Keratinocyte (primary cell): ENCODE data around the gene CDH9. TPM values are rescaled to one million over a fixed set of nuclear protein-coding genes. Genes with fewer than 3 reads are reported as not detected.

Experiments used
- DNase-seq: peaks from one replicate; pipeline ENCODE4 v3.0.0-alpha.2; 2011; ENCODE audit warnings: low read depth, missing footprints, low spot score
- FAIRE-seq: peaks from 2 replicates; lab custom pipeline; 2011; peaks lifted over from hg19 to GRCh38; lab: Jason Lieb, UNC
- H2AFZ ChIP-seq: 2 replicates; pipeline ENCODE4 v1.6.0; 2012; ENCODE audit warnings: low read length, control low read depth, inconsistent platforms; ENCODE audit not compliant: control insufficient read depth
- H3K27ac ChIP-seq: 2 replicates; pipeline ENCODE4 v1.5.1; 2011; ENCODE audit warnings: low read length; ENCODE audit not compliant: control insufficient read depth, insufficient read depth
- H3K27me3 ChIP-seq: 3 replicates; pipeline ENCODE4 v1.6.0; 2011; ENCODE audit warnings: low read length; ENCODE audit not compliant: control insufficient read depth, insufficient read depth; ENCODE audit errors: extremely low read depth
- H3K36me3 ChIP-seq, 2 experiments: 2 replicates in 1 of 2; 3 replicates in 1 of 2; pipeline ENCODE4 v1.5.1; 2011; ENCODE audit warnings: low read length in 2 of 2, mild to moderate bottlenecking in 1 of 2; ENCODE audit not compliant: control insufficient read depth in 2 of 2, insufficient read depth in 2 of 2; ENCODE audit errors: extremely low read depth in 1 of 2
- H3K4me1 ChIP-seq: 3 replicates; pipeline ENCODE4 v1.5.1; 2011; ENCODE audit warnings: low read length; ENCODE audit not compliant: control insufficient read depth, insufficient read depth; ENCODE audit errors: extremely low read depth
- H3K4me2 ChIP-seq: 3 replicates; pipeline ENCODE4 v1.6.0; 2011; ENCODE audit warnings: low read depth, low read length; ENCODE audit not compliant: control insufficient read depth, insufficient read depth; ENCODE audit errors: extremely low read depth
- H3K4me3 ChIP-seq, 3 experiments: fragments of 200-600 bp in 1 of 3; sonication (generic) in 1 of 3; 2 replicates in 2 of 3; 3 replicates in 1 of 3; pipeline ENCODE4 v1.5.1; 2011 to 2016; ENCODE audit warnings: low read length in 3 of 3, mild to moderate bottlenecking in 3 of 3, control low read depth in 2 of 3, inconsistent platforms in 1 of 3, low read depth in 1 of 3, mixed read lengths in 1 of 3, mixed run types in 1 of 3, moderate library complexity in 1 of 3; ENCODE audit not compliant: control insufficient read depth in 2 of 3, insufficient read depth in 2 of 3; ENCODE audit errors: extremely low read depth in 1 of 3
- H3K79me2 ChIP-seq: 2 replicates; pipeline ENCODE4 v1.6.0; 2012; ENCODE audit warnings: low read length; ENCODE audit not compliant: control insufficient read depth, insufficient read depth
- H3K9ac ChIP-seq: 3 replicates; pipeline ENCODE4 v1.6.0; 2011; ENCODE audit warnings: low read length; ENCODE audit not compliant: control insufficient read depth, insufficient read depth; ENCODE audit errors: extremely low read depth
- H3K9me1 ChIP-seq: 3 replicates; pipeline ENCODE4 v1.6.0; 2011; ENCODE audit warnings: low read length; ENCODE audit not compliant: control insufficient read depth, insufficient read depth; ENCODE audit errors: extremely low read depth
- H3K9me3 ChIP-seq: 2 replicates; pipeline ENCODE4 v1.5.1; 2012; ENCODE audit warnings: low read depth, low read length; ENCODE audit not compliant: control insufficient read depth
- H4K20me1 ChIP-seq: 3 replicates; pipeline ENCODE4 v1.6.0; 2011; ENCODE audit warnings: low read length; ENCODE audit not compliant: control insufficient read depth, insufficient read depth; ENCODE audit errors: extremely low read depth
- EZH2 ChIP-seq: IDR thresholded peaks from one replicate; pipeline ENCODE4 v1.6.1; 2012; ENCODE audit warnings: inconsistent platforms, mild to moderate bottlenecking, low read length, moderate library complexity
- dilution Hi-C: fragments of 300-500 bp; cut with MboI; formaldehyde crosslinking; loops from one replicate; pipeline ENCODE4 v1.7.0; 2020; ENCODE audit warnings: low sequenced_read_pairs; ENCODE audit not compliant: extremely low pct_ligation_motif_present
- polyA plus RNA-seq, 5 experiments: library from polyadenylated mRNA; depleted of rRNA in 3 of 5; stranded (reverse) in 3 of 5; stranded (forward) in 1 of 5; unstranded in 1 of 5; fragments of >200 nt; gene quantifications; 1 replicate in 1 of 5; 2 replicates in 3 of 5; 3 replicates in 1 of 5; pipeline versions ENCODE4 v1.2.1 to v1.2.3, GENCODE V29; 2011 to 2012; ENCODE audit warnings: missing spikeins in 2 of 5, low read depth in 1 of 5, low replicate concordance in 1 of 5
- TF ChIP-seq, protein P1 (sequence below), 3 experiments: IDR thresholded peaks in 1 of 3; conservative IDR thresholded peaks in 1 of 3; optimal IDR thresholded peaks in 1 of 3; 2 replicates in 2 of 3; 3 replicates in 1 of 3; pipeline versions ENCODE3 to v1.5.1; 2011; ENCODE audit warnings: low read length in 3 of 3, mild to moderate bottlenecking in 3 of 3, moderate library complexity in 2 of 3, control low read depth in 1 of 3, inconsistent platforms in 1 of 3; ENCODE audit not compliant: insufficient read depth in 2 of 3; ENCODE audit errors: extremely low read depth in 1 of 3

Gene CDH9
- polyA plus RNA-seq, 1 donor (not counting 4 experiments of a cell fraction or from before 2014, with no cell fraction given): not detected

DNA sequence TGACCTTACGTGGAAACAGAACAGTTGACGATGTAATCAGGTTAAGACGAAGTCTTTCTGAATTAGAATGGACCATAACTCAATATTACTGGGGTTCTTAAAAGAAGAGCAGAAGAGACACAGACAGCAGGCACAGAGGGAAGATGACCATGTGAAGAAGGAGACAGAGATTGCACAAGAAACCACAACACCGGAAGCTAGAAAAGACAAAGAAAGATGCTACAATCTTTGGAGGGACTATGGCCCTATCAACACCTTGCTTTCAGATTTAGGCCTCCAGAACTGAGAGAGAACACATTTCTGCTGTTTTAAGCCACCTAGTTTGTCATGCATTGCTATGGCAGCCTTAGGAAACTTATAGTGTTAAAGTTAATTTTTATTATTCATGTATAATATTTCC lies 27.1 kb downstream of the CDH9 start:
- no peaks in the 10 kb centered on the region for H3K36me3 ChIP-seq
- TF ChIP-seq EZH2: no peak
- TF ChIP-seq, protein P1, sequence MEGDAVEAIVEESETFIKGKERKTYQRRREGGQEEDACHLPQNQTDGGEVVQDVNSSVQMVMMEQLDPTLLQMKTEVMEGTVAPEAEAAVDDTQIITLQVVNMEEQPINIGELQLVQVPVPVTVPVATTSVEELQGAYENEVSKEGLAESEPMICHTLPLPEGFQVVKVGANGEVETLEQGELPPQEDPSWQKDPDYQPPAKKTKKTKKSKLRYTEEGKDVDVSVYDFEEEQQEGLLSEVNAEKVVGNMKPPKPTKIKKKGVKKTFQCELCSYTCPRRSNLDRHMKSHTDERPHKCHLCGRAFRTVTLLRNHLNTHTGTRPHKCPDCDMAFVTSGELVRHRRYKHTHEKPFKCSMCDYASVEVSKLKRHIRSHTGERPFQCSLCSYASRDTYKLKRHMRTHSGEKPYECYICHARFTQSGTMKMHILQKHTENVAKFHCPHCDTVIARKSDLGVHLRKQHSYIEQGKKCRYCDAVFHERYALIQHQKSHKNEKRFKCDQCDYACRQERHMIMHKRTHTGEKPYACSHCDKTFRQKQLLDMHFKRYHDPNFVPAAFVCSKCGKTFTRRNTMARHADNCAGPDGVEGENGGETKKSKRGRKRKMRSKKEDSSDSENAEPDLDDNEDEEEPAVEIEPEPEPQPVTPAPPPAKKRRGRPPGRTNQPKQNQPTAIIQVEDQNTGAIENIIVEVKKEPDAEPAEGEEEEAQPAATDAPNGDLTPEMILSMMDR (optimal IDR thresholded peaks at IDR 0.05 in 1 of 3, IDR thresholded peaks at IDR 0.05 in 1 of 3, conservative IDR thresholded peaks at IDR 0.05 in 1 of 3; ENCODE audit: extremely low read depth in 1 of 3, insufficient read depth in 2 of 3, low read length in 3 of 3): no peak
- dilution Hi-C loops: no loop called here
- DNase-seq: no peak
- H3K4me3 ChIP-seq: no peak overlapping the region
- H3K27ac ChIP-seq: no peak overlapping the region
- H3K27me3 ChIP-seq: no peaks in the 10 kb centered on the region
- no peak overlapping the region for H3K4me2 ChIP-seq
- H3K9ac ChIP-seq: no peak overlapping the region
- no peaks in the 10 kb centered on the region for H3K9me1 ChIP-seq
- H3K79me2 ChIP-seq: no peaks in the 10 kb centered on the region
- no peaks in the 10 kb centered on the region for H3K4me1 ChIP-seq
- no peak for FAIRE-seq
- no peak overlapping the region for H2AFZ ChIP-seq
- no peaks in the 10 kb centered on the region for H3K9me3 ChIP-seq
- H4K20me1 ChIP-seq: no peaks in the 10 kb centered on the region

DNA sequence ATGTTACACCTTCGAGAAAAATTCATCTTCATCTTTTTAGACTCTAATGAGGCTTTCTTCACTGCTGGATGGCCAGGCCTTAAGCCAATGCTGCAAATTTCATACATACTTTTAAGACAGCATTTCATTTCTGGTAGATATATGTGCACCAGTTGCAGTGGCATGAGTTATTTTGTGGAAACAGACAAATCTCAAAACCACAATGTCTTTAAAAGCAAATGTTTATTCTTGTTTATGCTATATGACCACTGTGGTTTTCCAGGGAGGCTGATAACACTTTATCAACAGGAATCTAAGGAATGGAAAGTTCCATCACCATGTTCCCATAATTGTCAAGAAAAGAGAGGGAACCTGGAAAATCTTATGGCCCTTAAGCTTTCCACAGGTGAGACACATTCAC lies 27.7 kb downstream of the CDH9 start:
- Histone ChIP-seq H2AFZ (no peak overlapping the region), H3K9me1 (no peaks in the 10 kb centered on the region), H3K79me2 (no peaks in the 10 kb centered on the region), H3K4me3 (no peak overlapping the region), H3K27ac (no peak overlapping the region), H3K9me3 (no peaks in the 10 kb centered on the region), H3K27me3 (no peaks in the 10 kb centered on the region), H3K36me3 (no peaks in the 10 kb centered on the region), H3K9ac (no peak overlapping the region), H3K4me1 (no peaks in the 10 kb centered on the region), H4K20me1 (no peaks in the 10 kb centered on the region), H3K4me2 (no peak overlapping the region)
- FAIRE-seq (no peak), DNase-seq (no peak)
- dilution Hi-C loops: no loop called here
- no peak for TF ChIP-seq EZH2
- TF ChIP-seq, protein P1 (optimal IDR thresholded peaks at IDR 0.05 in 1 of 3, IDR thresholded peaks at IDR 0.05 in 1 of 3, conservative IDR thresholded peaks at IDR 0.05 in 1 of 3; ENCODE audit: extremely low read depth in 1 of 3, insufficient read depth in 2 of 3, low read length in 3 of 3): no peak
